Skeletal muscle tissue (tissue), 5 donors: ENCODE results near the gene GBA2. TPM values are rescaled to one million over a fixed set of nuclear protein-coding genes. Genes with fewer than 3 reads are reported as not detected.

Experiments
- H3K27ac ChIP-seq: one replicate; pipeline ENCODE4 v1.7.0; 2013; ENCODE audit warnings: mild to moderate bottlenecking, low read depth, low read length, inconsistent platforms
- H3K27me3 ChIP-seq, 3 donors: one replicate each; pipeline ENCODE4 v1.7.0; 2013; ENCODE audit warnings: low read length in 3 of 3; ENCODE audit not compliant: control insufficient read depth in 3 of 3, insufficient read depth in 3 of 3
- H3K36me3 ChIP-seq, 3 donors: one replicate each; pipeline ENCODE4 v1.7.0; 2013; ENCODE audit warnings: low read length in 3 of 3; ENCODE audit not compliant: control insufficient read depth in 3 of 3, insufficient read depth in 3 of 3
- H3K4me1 ChIP-seq, 3 donors: one replicate each; pipeline ENCODE4 v1.7.0; 2013; ENCODE audit warnings: low read length in 3 of 3, mild to moderate bottlenecking in 3 of 3; ENCODE audit not compliant: control insufficient read depth in 3 of 3, insufficient read depth in 3 of 3
- H3K4me3 ChIP-seq, 3 donors: one replicate each; pipeline ENCODE4 v1.7.0; 2013; ENCODE audit warnings: low read length in 3 of 3
- H3K9ac ChIP-seq, 3 donors: one replicate each; pipeline ENCODE4 v1.7.0; 2013; ENCODE audit warnings: low read length in 3 of 3, mild to moderate bottlenecking in 3 of 3, moderate library complexity in 2 of 3, low read depth in 1 of 3
- H3K9me3 ChIP-seq, 3 donors: one replicate each; pipeline ENCODE4 v1.7.0; 2013; ENCODE audit warnings: low read length in 3 of 3; ENCODE audit not compliant: control insufficient read depth in 3 of 3
- small RNA-seq: library from RNA; depleted of rRNA; stranded (forward); fragments of <200 nt; gene quantifications from one replicate; pipeline ENCODE3, GENCODE V24; 2014
- total RNA-seq: library from RNA; depleted of rRNA; stranded (reverse); fragments of >200 nt; gene quantifications from one replicate; pipeline ENCODE4 v1.2.3, GENCODE V29; 2014
- donor health status: Osteomylitis.

The GBA2 gene
- total RNA-seq, 1 donor from 2014 or later: 31.3 TPM

DNA sequence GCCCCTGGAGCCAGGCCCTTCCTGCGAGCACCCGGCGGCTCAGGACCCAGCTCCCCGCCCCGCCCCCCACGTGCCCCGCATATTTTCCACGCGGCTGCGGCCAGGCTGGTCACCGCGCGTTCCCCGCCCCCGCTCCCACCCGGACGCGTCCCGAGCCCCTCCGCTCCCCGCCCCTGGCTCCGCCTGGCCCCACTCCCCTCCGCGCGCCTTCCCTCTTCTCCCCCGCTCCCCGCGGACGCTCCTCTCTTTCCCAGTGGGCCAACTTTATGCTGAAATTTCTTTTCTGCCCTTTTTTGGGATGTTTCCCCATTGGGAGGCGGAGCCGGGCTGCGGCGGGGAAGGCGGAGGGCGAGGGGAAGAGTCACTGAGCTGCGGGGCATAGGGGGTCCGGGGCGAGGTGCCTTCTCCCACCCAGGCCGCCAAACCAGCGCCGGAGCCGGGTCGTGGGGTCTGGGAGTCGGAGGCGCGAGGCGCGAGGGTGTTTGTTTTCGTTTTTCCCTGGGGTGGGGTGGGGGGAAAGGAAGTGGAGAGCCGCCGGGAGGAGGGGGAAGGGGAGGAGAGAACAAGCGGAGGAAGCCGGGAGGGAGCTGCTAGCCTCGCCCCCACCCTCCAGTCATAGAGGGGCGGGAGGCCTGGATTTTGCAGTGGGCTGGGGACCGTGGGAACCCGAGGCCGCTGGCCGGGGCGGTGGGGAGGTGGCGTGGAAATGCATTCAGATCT lies 58.3 kb downstream of the GBA2 start:
- peak overlapping the region; percentile 98 for H3K27ac ChIP-seq
- peak overlapping the region; percentile 85 to 100 (median 100) for H3K9ac ChIP-seq
- H3K9me3 ChIP-seq: no peaks in the 10 kb centered on the region
- peaks cover 20 to 43% (median 20%) of the 10 kb centered on the region in 3 donors for H3K4me1 ChIP-seq
- H3K4me3 ChIP-seq: peak overlapping the region; percentile 84 to 98 (median 96)
- H3K27me3 ChIP-seq: no peaks in the 10 kb centered on the region
- peaks cover 15 to 31% (median 21%) of the 10 kb centered on the region in 3 donors for H3K36me3 ChIP-seq

DNA sequence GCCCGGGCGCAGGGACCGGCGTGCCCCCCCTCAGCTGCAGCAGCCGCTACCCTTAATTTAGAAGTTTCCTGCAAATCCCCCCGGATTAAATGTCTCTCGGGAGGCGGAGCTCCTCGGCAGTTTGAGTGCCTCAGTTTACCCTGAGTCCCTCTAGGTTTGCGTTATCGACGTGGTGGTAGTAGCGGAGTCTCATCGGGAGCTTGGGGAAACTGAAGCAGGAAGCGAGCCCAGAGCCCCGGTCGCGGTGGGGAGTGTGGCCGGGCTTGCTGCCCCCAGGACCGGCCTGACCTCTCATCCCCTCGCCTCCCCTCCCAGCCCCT lies 58.8 kb downstream of the GBA2 start:
- no peaks in the 10 kb centered on the region for H3K27me3 ChIP-seq
- peak overlapping the region; percentile 84 to 98 (median 96) for H3K4me3 ChIP-seq
- H3K36me3 ChIP-seq: peaks cover 21 to 34% (median 26%) of the 10 kb centered on the region in 3 donors
- no peaks in the 10 kb centered on the region for H3K9me3 ChIP-seq
- peak overlapping the region; percentile 85 to 100 (median 100) for H3K9ac ChIP-seq
- H3K27ac ChIP-seq: peak overlapping the region; percentile 98
- peaks cover 25 to 48% (median 26%) of the 10 kb centered on the region in 3 donors for H3K4me1 ChIP-seq

- Histone ChIP-seq H3K9ac (peak within 1 kb of the TSS; percentile 99 to 100 (median 100)), H3K4me1 (peaks cover 30 to 53% (median 31%) of the 10 kb centered on the region in 3 donors), H3K36me3 (peaks cover 26 to 40% (median 32%) of the 10 kb centered on the region in 3 donors), H3K4me3 (peak within 1 kb of the TSS; percentile 90 to 98 (median 96)), H3K27ac (peak within 1 kb of the TSS; percentile 98), H3K9me3 (no peaks in the 10 kb centered on the region), H3K27me3 (no peaks in the 10 kb centered on the region)
These were observed 59.3 kb downstream of the GBA2 start, which contains the start of gene TPM2 for GRCh38 chr9:35689542-35690293. TPM2 (minus strand) TSS chr9:35689925; CDS start chr9:35689817, 108 bp downstream.

- Histone ChIP-seq H3K9me3 (no peaks in the 10 kb centered on the region), H3K4me1 (peaks cover 31 to 62% (median 37%) of the 10 kb centered on the region in 3 donors), H3K27me3 (no peaks in the 10 kb centered on the region), H3K4me3 (peak overlapping the region; percentile 90 to 98 (median 96)), H3K9ac (peak overlapping the region; percentile 99 to 100 (median 100)), H3K36me3 (peaks cover 35 to 48% (median 40%) of the 10 kb centered on the region in 3 donors), H3K27ac (peak overlapping the region; percentile 98)
These were observed 60.2 kb downstream of the GBA2 start for GRCh38 chr9:35688558-35689541.

DNA sequence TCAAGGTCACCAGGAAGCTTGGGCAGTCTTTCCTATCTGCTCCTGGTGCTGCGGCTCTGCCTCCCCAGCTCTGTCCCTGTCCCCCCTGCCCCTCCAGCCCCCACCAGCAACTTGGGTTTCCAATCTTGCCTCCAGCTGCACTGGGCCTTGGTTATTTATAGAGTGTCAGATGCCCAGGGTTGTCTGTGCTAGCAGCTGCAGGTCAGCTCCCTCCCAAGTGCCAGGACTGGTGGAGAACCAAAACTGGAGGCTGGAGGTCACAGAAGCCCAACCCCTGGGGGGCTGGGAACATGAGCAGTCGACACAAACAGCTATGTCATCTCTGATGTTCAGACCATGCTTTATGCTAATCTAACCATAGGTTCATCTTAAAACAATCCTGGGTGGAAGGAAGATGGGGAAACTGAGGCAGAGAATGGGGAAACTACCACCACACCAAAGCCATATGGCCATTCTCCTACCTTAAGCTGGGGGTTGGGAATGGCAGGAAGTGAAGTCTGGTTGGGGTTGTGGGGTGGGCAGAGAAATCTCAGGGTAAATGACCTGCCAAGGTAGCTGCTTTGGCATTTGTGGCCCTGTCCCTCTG lies 61.0 kb downstream of the GBA2 start:
- Histone ChIP-seq H3K36me3 (peaks cover 43 to 56% (median 48%) of the 10 kb centered on the region in 3 donors), H3K27ac (peak overlapping the region; percentile 98), H3K9ac (peak overlapping the region; percentile 99 to 100 (median 100)), H3K9me3 (no peaks in the 10 kb centered on the region), H3K27me3 (no peaks in the 10 kb centered on the region), H3K4me3 (peak overlapping the region; percentile 90 to 98 (median 96)), H3K4me1 (peaks cover 31 to 70% (median 37%) of the 10 kb centered on the region in 3 donors)

DNA sequence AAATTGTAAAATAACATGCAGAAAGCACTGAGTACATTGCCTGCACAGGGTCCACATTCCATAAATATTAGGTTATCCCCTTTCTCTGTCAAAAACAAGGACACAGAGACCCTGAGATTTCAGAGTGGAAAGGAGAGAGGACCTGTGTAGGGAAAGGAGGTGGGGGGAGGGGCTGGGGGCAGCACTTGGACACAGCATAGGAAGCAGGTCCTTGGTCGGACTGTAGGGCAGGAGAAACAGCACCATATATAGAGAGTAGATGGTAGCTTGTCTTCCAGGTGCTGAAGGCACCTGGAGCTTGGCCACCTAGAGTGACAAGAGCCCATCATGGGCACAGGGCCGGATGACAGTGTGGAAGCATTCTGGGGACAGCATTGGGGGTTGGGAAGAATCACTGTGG lies 61.7 kb downstream of the GBA2 start:
- H3K27ac ChIP-seq: peak overlapping the region; percentile 98
- H3K4me1 ChIP-seq: peaks cover 31 to 77% (median 37%) of the 10 kb centered on the region in 3 donors
- H3K27me3 ChIP-seq: no peaks in the 10 kb centered on the region
- H3K36me3 ChIP-seq: peaks cover 49 to 63% (median 56%) of the 10 kb centered on the region in 3 donors
- peak overlapping the region; percentile 99 to 100 (median 100) for H3K9ac ChIP-seq
- H3K9me3 ChIP-seq: no peaks in the 10 kb centered on the region
- peak overlapping the region; percentile 90 to 98 (median 96) for H3K4me3 ChIP-seq

Small RNAs within 50 kb of the gene (small RNA-seq; reads per million reads assigned to genes)
- not detected for gene MIR6853

Other genes with a start within 250 kb of the GBA2 start
- 8.4 TPM for gene TESK1, start 144.0 kb downstream of the GBA2 start, total RNA-seq
- gene CD72, start 130.8 kb downstream of the GBA2 start, total RNA-seq: 2.1 TPM
- gene SIT1, start 98.3 kb downstream of the GBA2 start, total RNA-seq: 1.0 TPM
- gene RMRP, start 91.2 kb downstream of the GBA2 start, total RNA-seq: 118,473 TPM
- 11.0 TPM for gene CCDC107, start 90.9 kb downstream of the GBA2 start, total RNA-seq
- gene ARHGEF39, start 84.0 kb downstream of the GBA2 start, total RNA-seq: 0.52 TPM
- gene CA9, start 75.3 kb downstream of the GBA2 start, total RNA-seq: under 0.01 TPM
- gene TPM2, start 59.3 kb downstream of the GBA2 start, total RNA-seq: 4,180 TPM
- 90.8 TPM for gene TLN1, start 17.0 kb downstream of the GBA2 start, total RNA-seq
- 20.9 TPM for gene CREB3, start 16.6 kb downstream of the GBA2 start, total RNA-seq
- gene RGP1, start 59 bp upstream of the GBA2 start, total RNA-seq: 7.8 TPM
- gene MSMP, start 5.0 kb upstream of the GBA2 start, total RNA-seq: not detected
- 7.3 TPM for gene NPR2, start 42.4 kb upstream of the GBA2 start, total RNA-seq
- gene SPAG8, start 63.0 kb upstream of the GBA2 start, total RNA-seq: 0.52 TPM
- 25.1 TPM for gene HINT2, start 65.8 kb upstream of the GBA2 start, total RNA-seq
- gene FAM221B, start 79.5 kb upstream of the GBA2 start, total RNA-seq: not detected
- 2.6 TPM for gene TMEM8B, start 80.0 kb upstream of the GBA2 start, total RNA-seq
- not detected for gene OR13J1, start 121.2 kb upstream of the GBA2 start, total RNA-seq
- gene HRCT1, start 157.0 kb upstream of the GBA2 start, total RNA-seq: 2.1 TPM
- gene SPAAR, start 160.3 kb upstream of the GBA2 start, total RNA-seq: 1.0 TPM
- gene OR2S2, start 208.9 kb upstream of the GBA2 start, total RNA-seq: not detected